Bronchial epithelial cell (primary cell): ENCODE measurements around the gene CCDC66. TPM values are rescaled to one million over a fixed set of nuclear protein-coding genes. Genes with fewer than 3 reads are reported as not detected.
"Not testable (repeated sequence)": the region's sequence is repeated elsewhere in the genome, so short reads cannot be mapped to it uniquely, and the experiment has no call there.

Experiments
- DNase-seq: peaks from one replicate; pipeline ENCODE4 v3.0.0-alpha.2; 2010; ENCODE audit warnings: low read depth
- FAIRE-seq: peaks from 2 replicates; lab custom pipeline; 2011; peaks lifted over from hg19 to GRCh38; lab: Jason Lieb, UNC
- H3K27me3 ChIP-seq: 2 replicates; pipeline ENCODE4 v1.5.1; 2011; ENCODE audit warnings: low read length; ENCODE audit not compliant: control insufficient read depth, insufficient read depth
- H3K36me3 ChIP-seq: 2 replicates; pipeline ENCODE4 v1.5.1; 2011; ENCODE audit warnings: low read length; ENCODE audit not compliant: control insufficient read depth, insufficient read depth
- H3K4me3 ChIP-seq: 2 replicates; pipeline ENCODE4 v1.5.1; 2011; ENCODE audit warnings: mild to moderate bottlenecking, low read depth, low read length, control low read depth
- total RNA-seq: library from RNA; depleted of rRNA; stranded (reverse); fragments of >200 nt; gene quantifications from 2 replicates; pipeline ENCODE4 v1.2.1, GENCODE V29; 2014
- TF ChIP-seq, protein P1 (sequence below): IDR thresholded peaks from 2 replicates; pipeline ENCODE4 v1.5.1; 2011; ENCODE audit warnings: mild to moderate bottlenecking, moderate library complexity, low read length, control low read depth, inconsistent platforms; ENCODE audit not compliant: insufficient read depth, severe bottlenecking

CCDC66 gene
- total RNA-seq, 1 donor from 2014 or later, result 13.7 TPM

DNA sequence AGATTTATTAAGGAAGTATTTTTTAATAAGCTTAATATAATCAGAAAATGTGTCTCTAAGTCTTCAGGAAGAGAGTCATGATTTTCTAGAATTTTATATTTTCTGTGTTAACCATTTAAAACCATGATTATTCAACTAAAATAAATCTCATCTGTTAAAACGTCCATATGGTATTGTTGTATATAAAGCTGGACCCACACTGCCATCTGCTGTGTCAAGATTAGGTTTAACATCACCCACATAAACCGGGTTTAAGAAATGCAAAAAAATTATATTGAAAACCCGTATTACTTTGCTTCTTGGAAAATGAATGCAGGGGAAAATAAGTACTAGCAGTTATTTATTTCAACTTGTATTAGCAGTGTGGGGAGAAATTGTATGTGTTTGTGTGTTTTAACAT lies 9.5 kb upstream of the CCDC66 start:
- DNase-seq, result peak; percentile 10
- no peaks in the 10 kb centered on the region for H3K36me3 ChIP-seq
- H3K4me3 ChIP-seq, result no peak overlapping the region
- TF ChIP-seq, protein P1, sequence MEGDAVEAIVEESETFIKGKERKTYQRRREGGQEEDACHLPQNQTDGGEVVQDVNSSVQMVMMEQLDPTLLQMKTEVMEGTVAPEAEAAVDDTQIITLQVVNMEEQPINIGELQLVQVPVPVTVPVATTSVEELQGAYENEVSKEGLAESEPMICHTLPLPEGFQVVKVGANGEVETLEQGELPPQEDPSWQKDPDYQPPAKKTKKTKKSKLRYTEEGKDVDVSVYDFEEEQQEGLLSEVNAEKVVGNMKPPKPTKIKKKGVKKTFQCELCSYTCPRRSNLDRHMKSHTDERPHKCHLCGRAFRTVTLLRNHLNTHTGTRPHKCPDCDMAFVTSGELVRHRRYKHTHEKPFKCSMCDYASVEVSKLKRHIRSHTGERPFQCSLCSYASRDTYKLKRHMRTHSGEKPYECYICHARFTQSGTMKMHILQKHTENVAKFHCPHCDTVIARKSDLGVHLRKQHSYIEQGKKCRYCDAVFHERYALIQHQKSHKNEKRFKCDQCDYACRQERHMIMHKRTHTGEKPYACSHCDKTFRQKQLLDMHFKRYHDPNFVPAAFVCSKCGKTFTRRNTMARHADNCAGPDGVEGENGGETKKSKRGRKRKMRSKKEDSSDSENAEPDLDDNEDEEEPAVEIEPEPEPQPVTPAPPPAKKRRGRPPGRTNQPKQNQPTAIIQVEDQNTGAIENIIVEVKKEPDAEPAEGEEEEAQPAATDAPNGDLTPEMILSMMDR, result no peak
- peaks cover 2% of the 10 kb centered on the region for H3K27me3 ChIP-seq
- FAIRE-seq, result no peak

DNA sequence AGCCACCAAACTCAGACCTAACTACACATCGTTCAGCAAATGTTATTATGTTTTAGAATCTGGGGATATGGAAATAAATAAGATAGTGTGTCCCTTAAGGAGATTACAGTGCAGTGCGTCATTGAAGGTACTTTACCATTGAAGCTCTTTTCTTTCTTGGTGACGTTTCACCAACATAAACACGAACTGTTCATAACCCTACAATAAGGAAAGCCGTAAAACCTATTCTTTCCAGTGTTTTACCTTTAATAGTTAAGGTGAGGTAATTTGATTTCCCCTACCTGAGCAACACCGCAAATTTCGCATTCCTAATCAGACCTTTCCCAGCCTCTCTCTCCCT lies 826 bp downstream of the CCDC66 start:
- TF ChIP-seq, protein P1, result no peak
- Histone ChIP-seq H3K4me3 (peak overlapping the region; percentile 67), H3K27me3 (no peaks in the 10 kb centered on the region), H3K36me3 (no peaks in the 10 kb centered on the region)
- no peak for FAIRE-seq
- no peak for DNase-seq

DNA sequence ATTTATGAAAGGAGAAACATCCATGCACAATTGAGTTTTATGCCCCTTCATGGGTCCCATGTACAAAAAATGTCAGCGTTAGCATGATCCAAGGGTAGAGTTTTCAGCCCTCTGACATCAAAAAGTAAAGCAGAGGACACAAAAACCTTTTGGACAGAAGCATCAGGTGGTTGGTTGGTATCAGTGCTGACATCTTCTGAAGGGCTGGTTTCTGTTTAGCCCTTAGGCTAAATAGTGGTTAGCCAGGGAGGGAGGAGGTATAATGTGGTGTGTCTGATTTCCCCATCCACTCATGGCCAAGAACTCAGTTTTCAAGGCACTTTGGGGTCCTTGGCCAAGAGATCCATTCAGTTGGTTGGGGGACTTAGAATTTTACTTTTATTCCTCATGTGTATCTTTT lies 16.5 kb downstream of the CCDC66 start:
- no peak overlapping the region for H3K4me3 ChIP-seq
- TF ChIP-seq, protein P1, result no peak
- DNase-seq (no peak), FAIRE-seq (no peak)
- H3K27me3 ChIP-seq, result no peaks in the 10 kb centered on the region
- H3K36me3 ChIP-seq, result peaks cover 4% of the 10 kb centered on the region

DNA sequence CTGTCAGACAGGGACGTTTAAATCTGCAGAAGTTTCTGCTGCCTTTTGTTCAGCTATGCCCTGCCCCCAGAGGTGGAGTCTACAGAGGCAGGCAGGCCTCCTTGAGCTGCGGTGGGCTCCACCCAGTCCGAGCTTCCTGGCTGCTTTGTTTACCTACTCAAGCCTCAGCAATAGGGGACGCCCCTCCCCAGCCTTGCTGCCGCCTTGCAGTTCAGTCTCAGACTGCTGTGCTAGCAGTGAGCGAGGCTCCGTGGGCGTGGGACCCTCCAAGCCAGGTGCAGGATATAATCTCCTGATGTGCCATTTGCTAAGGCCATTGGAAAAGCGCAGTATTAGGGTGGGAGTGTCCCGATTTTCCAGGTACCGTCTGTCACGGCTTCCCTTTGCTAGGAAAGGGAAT lies 25.0 kb downstream of the CCDC66 start:
- not testable (repeated sequence) for H3K36me3 ChIP-seq, FAIRE-seq, DNase-seq, H3K27me3 ChIP-seq, H3K4me3 ChIP-seq

DNA sequence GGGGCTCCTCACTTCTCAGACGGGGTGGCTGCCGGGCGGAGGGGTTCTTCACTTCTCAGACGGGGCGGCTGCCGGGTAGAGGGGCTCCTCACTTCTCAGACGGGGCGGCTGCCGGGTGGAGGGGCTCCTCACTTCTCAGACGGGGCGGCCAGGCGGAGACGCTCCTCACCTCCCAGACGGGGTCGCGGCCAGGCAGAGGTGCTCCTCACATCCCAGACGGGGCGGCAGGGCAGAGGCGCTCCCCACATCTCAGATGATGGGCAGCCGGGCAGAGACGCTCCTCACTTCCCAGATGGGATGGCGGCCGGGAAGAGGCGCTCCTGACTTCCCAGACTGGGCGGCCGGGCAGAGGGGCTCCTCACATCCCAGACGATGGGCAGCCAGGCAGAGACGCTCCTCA lies 27.3 kb downstream of the CCDC66 start:
- not testable (repeated sequence) for H3K36me3 ChIP-seq, H3K27me3 ChIP-seq, DNase-seq, H3K4me3 ChIP-seq, FAIRE-seq

DNA sequence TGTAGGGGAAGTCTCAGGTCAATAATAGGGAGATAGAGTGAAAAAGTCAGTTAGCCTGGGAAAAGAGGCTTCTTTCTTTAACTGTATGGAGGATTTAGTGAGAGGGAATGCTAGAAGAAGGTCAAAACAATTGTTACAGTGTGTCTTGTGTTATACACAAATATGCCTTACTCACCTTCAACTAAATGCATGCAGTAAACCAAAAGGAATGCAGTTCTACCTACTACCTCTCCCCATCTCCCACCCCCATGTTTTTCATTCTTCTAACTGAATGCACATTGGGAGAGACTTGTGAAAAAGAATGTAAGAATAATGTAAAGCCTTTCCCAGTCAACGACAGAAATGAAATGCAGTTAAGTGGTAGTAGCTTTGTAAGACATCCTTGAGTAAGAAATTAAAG lies 33.8 kb downstream of the CCDC66 start:
- H3K4me3 ChIP-seq, result no peak overlapping the region
- H3K27me3 ChIP-seq, result no peaks in the 10 kb centered on the region
- FAIRE-seq (no peak), DNase-seq (peak; percentile 75)
- TF ChIP-seq, protein P1, result no peak
- no peaks in the 10 kb centered on the region for H3K36me3 ChIP-seq

DNA sequence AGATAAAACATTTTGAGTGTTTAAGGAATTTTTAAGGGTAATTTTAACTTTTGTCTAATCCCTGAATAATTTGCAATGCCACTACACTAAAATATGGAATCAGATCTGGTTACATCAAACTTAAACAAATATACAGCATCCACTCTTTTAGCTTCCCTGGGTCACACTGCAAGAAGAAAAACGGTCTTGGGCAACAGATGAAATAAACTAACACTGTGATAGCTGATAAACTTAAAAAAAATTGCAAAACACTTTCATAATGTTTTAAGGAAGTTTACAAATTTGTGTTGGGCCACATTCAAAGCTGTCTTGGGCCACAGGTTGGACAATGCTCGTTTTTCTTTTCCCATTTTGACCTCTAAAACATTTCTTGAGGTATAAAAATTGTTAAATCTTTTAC lies 34.3 kb downstream of the CCDC66 start:
- no peaks in the 10 kb centered on the region for H3K36me3 ChIP-seq
- TF ChIP-seq, protein P1, result no peak
- H3K4me3 ChIP-seq, result no peak overlapping the region
- H3K27me3 ChIP-seq, result no peaks in the 10 kb centered on the region
- DNase-seq, result no peak
- no peak for FAIRE-seq
